AG08396 (cell line): Measurements from ENCODE around the gene HOMER1.
A peak's percentile ranks its signal among the peaks of the same experiment; 100 is the strongest.

Source experiments
- DNase-seq: peaks from one replicate; pipeline ENCODE4 v3.0.0; 2012; ENCODE audit warnings: low spot score, mixed read lengths

Gene HOMER1

GRCh38 chr5:79513704-79514390 lies at the start of gene HOMER1:
Gene HOMER1 (minus strand): TSS chr5:79514134. CDS start chr5:79512774, 1,360 bp downstream.
- peak; percentile 91 for DNase-seq

- DNase-seq = no peak
Measured at GRCh38 chr5:79563247-79563590, 49.3 kb upstream of the HOMER1 start.

DNA sequence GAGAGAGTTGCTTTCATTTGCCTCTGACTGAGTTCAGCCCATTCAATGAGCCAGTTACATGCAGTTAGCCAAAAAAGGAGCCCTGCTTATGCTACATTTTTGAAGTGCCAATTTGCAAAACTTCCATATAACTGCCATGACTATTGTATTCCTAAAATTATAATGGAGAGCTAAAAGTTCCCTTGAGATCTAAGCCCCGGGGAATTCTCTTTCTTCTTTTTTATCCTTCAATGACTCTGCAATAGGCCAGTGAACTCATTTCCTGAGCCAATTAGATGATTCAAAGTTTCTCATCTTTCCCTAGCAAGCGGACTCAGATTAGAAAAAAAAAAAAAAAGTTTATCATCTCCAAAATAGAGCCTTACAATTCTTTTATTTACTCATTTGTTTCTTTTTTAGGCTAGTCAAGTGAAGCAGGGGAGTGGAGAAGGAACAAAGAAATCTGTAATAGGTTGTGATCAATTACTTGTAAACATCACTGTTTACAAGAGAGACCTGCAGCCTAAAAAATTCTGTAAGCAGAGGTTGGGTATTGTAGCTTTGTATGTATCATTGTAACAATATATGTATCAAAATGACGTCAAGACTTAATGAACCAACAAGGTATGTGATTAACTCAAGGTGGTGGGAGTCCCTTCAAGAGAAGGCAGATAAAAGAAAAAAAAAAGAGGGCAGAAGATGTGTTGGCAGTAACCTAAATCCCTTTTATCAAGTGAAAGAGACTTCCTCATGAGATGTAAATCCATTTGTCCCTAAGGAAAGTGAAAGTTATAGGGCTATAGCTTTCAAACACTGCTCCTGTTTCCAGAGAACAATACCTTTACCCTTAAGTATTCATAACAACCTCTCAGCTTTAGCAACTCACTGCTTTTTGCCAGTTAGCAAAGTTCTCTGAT lies 48.7 kb upstream of the HOMER1 start:
- peak; percentile 17 for DNase-seq

DNA sequence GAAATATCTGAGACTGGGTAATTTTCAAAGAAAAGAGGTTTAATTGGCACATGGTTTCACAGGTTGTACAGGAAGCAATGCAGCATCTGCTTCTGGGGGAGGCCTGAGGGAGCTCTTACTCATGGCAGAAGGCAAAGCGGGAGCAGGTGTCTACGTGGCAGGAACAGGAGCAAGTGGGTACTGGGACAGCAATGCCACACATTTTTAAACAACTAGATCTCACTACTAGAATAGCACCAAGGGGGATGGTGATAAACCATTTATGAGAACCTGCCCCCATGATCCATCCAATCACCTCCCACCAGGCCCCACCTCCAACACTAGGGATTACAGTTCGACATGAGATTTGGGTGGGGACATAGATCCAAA lies 47.6 kb upstream of the HOMER1 start:
- no peak for DNase-seq

- DNase-seq = peak; percentile 21
Measured at GRCh38 chr5:79560771-79561524, 47.0 kb upstream of the HOMER1 start.

- no peak for DNase-seq
Measured at GRCh38 chr5:79555418-79555817, 41.5 kb upstream of the HOMER1 start.

DNA sequence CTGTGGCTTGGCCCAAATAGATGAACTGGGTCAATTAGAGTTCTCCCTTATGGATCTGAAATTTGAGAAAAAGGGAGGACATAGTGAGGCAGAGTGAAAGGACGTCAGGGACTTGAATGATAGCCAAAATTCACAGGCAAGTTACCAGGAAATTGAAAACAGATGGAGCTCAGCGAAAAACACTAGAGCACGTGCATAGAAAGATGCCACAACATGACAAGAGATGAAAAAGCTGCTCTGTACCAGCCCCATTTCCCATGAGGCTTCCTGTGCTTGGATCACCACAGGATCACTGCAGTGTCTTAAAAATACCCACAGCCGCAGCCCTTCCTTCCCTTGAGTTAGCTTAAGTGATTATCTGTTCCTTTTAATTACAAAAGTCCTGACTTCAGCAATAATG lies 39.0 kb upstream of the HOMER1 start:
- DNase-seq = no peak

- no peak for DNase-seq
Measured at GRCh38 chr5:79547982-79548381, 34.0 kb upstream of the HOMER1 start.

GRCh38 chr5:79547429-79547822 lies 33.5 kb upstream of the HOMER1 start:
- no peak for DNase-seq

- peak; percentile 36 for DNase-seq
Measured at GRCh38 chr5:79546782-79547428, 33.0 kb upstream of the HOMER1 start.

DNA sequence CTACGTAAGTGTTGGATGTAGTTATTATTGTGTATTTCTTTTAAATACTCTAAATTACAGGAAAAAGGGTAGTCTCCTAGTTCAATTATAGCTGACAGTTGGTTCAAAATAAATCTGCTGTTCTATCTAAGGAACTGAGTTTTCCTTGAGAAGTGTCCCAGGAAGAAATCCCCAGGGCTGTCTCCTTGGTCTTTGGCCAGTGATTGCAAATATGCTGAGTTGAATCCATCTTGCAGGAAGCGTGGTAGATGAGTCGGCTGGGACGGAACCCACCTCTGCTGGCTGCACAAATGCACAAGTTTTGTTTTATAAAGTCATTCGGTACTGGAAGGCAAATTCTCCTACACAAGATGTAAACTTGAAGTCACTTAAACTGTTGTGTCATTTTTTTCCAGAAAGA lies 30.2 kb upstream of the HOMER1 start:
- DNase-seq = no peak

- no peak for DNase-seq
Measured at GRCh38 chr5:79540939-79541338, 27.0 kb upstream of the HOMER1 start.

- no peak for DNase-seq
Measured at GRCh38 chr5:79536193-79536906, 22.4 kb upstream of the HOMER1 start.

DNA sequence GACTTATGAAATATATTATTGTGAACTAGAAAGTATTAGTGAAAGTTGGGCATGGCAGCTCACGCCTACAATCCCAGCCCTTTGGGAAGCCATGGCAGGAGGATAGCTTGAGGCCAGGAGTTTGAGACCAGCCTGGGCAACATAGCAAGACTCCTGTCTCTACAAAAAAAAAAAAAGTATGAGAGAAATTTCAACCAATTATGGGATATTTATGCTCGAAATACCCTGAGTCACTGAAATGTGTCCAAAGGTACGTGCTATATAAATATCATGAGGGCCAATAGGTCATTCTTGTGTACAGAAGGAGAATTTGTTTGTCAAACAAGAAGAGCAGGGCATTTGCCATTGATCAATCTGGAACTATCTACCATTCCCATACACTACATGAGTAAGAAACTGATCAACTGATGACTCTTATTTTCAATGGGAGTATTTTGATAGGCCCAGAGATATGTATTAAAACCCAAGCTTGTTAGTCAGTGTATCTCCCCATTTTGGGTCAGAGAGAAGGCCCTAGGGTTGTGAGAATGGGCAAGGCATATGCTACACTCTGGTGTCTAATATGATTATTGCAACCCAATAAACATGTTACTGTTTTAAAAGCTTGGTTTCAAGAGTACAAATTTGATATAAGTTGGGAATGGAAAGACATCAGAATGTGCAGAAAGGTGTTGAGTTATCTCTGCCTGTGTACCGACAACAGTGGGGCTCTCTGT lies 21.7 kb upstream of the HOMER1 start:
- DNase-seq = no peak

DNA sequence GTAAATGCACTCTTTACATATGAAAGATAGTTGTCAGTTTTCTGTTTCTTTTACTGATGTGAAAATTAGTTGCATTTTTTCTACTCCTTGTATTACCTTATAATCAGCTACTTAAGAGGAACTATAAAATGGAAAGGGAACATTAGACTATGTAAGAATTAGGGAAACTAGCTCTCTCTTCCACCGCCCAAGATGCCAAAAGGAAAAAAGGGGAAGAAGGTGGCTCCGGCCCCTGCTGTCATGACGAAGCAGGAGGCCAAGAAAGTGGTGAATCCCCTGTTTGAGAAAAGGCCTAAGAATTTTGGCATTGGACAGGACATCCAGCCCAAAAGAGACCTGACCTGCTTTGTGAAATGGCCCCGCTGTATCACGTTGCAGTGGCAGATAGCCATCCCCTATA lies 15.2 kb upstream of the HOMER1 start:
- DNase-seq = no peak

DNA sequence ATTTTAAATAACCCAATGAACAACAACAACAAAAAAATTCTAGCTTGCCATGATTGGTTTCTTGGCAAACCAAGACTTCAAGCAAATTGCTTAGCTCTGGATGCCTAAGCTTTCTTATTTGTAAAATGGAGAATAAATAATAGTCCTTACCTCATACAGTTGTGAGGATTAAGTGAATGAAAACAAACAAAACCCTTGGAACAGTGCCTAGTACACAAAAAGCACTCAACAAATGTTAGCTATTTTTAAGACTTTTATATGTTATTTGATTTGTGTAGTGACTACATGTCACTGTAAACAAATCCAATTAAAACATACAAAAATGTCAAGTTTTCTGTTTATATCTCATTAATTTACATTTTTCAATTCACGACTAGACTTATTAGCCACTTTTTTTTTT lies 13.5 kb upstream of the HOMER1 start:
- no peak for DNase-seq

DNA sequence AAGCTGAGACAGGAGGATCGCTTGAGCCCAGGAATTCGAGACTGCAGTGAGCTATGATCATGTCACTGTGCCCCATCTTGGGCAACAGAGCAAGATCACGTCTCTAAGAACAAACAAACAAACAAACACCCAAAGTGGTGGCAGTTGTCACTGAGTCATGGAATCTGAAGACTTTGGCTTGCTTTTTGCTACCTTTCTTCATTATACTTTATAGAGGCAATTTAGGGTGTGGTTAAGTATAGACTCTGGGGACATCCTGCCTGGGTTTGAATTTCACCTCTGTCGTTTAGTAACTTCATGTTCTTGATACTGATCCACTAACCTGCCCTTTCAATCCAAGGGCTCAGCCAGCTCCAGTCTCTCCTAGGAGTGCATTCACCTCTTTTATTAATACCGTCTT lies 13.0 kb upstream of the HOMER1 start:
- DNase-seq = no peak

- no peak for DNase-seq
Measured at GRCh38 chr5:79526493-79526892, 12.6 kb upstream of the HOMER1 start.

- no peak for DNase-seq
Measured at GRCh38 chr5:79521156-79521555, 7.2 kb upstream of the HOMER1 start.

DNA sequence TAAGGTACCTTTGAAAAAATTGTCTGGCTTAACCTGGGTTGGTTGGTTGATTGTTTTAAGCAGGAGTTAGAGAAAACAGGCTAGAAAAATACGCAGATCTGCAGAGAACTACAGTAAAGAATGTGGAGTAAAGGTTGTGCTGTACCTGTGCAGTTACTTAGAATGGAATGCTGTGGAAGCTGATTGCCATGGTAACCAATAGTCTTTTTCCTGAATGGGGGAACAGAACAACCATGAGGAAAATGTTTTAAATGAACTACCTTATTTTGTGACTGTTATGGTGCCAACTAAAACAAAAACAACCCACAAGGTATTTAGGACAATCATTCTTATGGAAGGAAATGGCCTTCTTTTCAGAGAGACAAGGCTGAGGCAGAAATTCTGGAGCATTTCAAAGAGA lies 4.8 kb upstream of the HOMER1 start:
- no peak for DNase-seq

GRCh38 chr5:79517601-79518000 lies 3.7 kb upstream of the HOMER1 start:
- no peak for DNase-seq
